ENCODE results near the gene CHRNA5. TPM values are rescaled to one million over a fixed set of nuclear protein-coding genes. Genes with fewer than 3 reads are reported as not detected.
"Not testable (repeated sequence)": the region's sequence is repeated elsewhere in the genome, so short reads cannot be mapped to it uniquely, and the experiment has no call there.

The CHRNA5 gene
- total and polyA plus RNA-seq, 2 experiments from 2014 or later, result 1.1 to 3.1 TPM

DNA sequence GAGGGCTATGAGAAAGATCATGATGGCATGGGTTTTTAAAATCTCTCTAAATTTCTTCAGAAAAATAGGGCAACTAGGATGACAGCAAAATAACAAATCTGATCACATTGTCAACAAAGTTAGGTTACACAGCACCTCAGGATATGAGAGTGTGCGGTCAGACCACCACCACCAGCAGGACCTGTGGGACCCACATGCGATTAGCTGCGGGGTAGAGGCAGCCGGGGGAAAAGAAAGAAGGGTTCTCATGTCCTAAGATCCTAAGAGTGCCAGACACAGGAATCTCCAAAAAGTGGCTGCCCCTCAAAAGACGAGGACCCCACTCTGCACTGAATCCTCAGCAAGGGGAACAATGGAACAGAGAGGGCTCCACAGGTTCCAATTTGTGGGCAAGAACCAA is 39.9 kb downstream of the CHRNA5 start:
- no peaks in the 10 kb centered on the region for H3K9me2 ChIP-seq (replicated peaks; ENCODE audit: insufficient read depth)
- WGBS (ENCODE audit: low lambda C conversion rate, missing lambda C conversion rate), result 96% methylated on average over 5 of the region's 5 CpGs
- TF ChIP-seq EZH2 (IDR thresholded peaks at IDR 0.05; ENCODE audit: borderline replicate concordance) (no peak), EZH2phosphoT487 (IDR thresholded peaks at IDR 0.05; ENCODE audit: low read depth, severe bottlenecking, unreplicated experiment) (no peak)
- TF ChIP-seq, protein P1, sequence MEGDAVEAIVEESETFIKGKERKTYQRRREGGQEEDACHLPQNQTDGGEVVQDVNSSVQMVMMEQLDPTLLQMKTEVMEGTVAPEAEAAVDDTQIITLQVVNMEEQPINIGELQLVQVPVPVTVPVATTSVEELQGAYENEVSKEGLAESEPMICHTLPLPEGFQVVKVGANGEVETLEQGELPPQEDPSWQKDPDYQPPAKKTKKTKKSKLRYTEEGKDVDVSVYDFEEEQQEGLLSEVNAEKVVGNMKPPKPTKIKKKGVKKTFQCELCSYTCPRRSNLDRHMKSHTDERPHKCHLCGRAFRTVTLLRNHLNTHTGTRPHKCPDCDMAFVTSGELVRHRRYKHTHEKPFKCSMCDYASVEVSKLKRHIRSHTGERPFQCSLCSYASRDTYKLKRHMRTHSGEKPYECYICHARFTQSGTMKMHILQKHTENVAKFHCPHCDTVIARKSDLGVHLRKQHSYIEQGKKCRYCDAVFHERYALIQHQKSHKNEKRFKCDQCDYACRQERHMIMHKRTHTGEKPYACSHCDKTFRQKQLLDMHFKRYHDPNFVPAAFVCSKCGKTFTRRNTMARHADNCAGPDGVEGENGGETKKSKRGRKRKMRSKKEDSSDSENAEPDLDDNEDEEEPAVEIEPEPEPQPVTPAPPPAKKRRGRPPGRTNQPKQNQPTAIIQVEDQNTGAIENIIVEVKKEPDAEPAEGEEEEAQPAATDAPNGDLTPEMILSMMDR (IDR thresholded peaks at IDR 0.05; ENCODE audit: poor library complexity), result no peak

DNA sequence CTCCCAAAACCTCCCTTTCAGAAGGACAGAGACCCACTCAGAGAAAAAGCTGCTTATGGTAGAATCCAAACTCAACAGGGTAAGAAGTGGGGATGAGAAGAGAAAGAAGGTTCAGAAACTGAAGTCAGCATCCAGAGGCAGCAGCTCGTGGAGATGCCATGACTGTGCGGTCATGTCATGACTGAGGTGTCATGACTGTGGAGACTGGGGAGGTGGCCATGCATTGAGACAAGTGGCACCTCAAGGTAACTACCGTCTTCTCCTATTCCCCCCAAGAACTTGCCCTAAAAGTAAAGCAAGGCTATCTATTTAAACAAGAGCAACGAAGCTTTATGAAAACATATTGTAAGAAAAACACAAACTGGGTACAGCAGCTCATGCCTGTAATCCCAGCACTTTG is 40.4 kb downstream of the CHRNA5 start:
- WGBS (ENCODE audit: low lambda C conversion rate, missing lambda C conversion rate), result 86% methylated on average over 4 of the region's 4 CpGs

More for the DNA sequence above, 39.9 kb downstream of the CHRNA5 start:
- Histone ChIP-seq H3K4me3 (no peak overlapping the region), H3K36me3 (replicated peaks; ENCODE audit: insufficient read depth, low read depth) (no peaks in the 10 kb centered on the region), H3K9me3 (ENCODE audit: low read depth) (no peaks in the 10 kb centered on the region), H4K20me1 (ENCODE audit: insufficient read depth, poor library complexity, severe bottlenecking) (no peaks in the 10 kb centered on the region), H3K4me1 (ENCODE audit: insufficient read depth) (no peaks in the 10 kb centered on the region), H3K79me2 (no peaks in the 10 kb centered on the region), H2AFZ (no peak overlapping the region), H3K27ac (no peak overlapping the region), H3K27me3 (no peaks in the 10 kb centered on the region), H3K4me2 (no peak overlapping the region)
- no peak for DNase-seq (ENCODE audit: low spot score)

DNA sequence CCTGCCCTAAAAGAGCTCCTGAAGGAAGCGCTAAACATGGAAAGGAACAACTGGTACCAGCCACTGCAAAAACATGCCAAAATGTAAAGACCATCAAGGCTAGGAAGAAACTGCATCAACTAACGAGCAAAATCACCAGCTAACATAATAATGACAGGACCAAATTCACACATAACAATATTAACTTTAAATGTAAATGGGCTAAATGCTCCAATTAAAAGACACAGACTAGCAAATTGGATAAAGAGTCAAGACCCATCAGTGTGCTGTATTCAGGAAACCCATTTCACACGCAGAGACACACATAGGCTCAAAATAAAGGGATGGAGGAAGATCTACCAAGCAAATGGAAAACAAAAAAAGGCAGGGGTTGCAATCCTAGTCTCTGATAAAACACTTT is 44.2 kb downstream of the CHRNA5 start:
- not testable (repeated sequence) for H3K79me2 ChIP-seq; H3K9me3 ChIP-seq (ENCODE audit: low read depth); H3K4me2 ChIP-seq; H2AFZ ChIP-seq; H3K27ac ChIP-seq; H3K9me2 ChIP-seq (replicated peaks; ENCODE audit: insufficient read depth); H3K4me1 ChIP-seq (ENCODE audit: insufficient read depth); H4K20me1 ChIP-seq (ENCODE audit: insufficient read depth, poor library complexity, severe bottlenecking); H3K4me3 ChIP-seq; DNase-seq (ENCODE audit: low spot score); H3K36me3 ChIP-seq (replicated peaks; ENCODE audit: insufficient read depth, low read depth); H3K27me3 ChIP-seq
- 80% methylated on average over 3 of the region's 3 CpGs for WGBS (ENCODE audit: low lambda C conversion rate, missing lambda C conversion rate)

More for the DNA sequence above, 40.4 kb downstream of the CHRNA5 start:
- Histone ChIP-seq H3K9me2 (replicated peaks; ENCODE audit: insufficient read depth) (no peaks in the 10 kb centered on the region), H3K27ac (no peak overlapping the region), H3K36me3 (replicated peaks; ENCODE audit: insufficient read depth, low read depth) (no peaks in the 10 kb centered on the region), H3K4me1 (ENCODE audit: insufficient read depth) (no peaks in the 10 kb centered on the region), H3K4me3 (no peak overlapping the region), H3K9me3 (ENCODE audit: low read depth) (no peaks in the 10 kb centered on the region), H2AFZ (no peak overlapping the region), H3K4me2 (no peak overlapping the region), H4K20me1 (ENCODE audit: insufficient read depth, poor library complexity, severe bottlenecking) (no peaks in the 10 kb centered on the region), H3K27me3 (no peaks in the 10 kb centered on the region), H3K79me2 (no peaks in the 10 kb centered on the region)
- DNase-seq (ENCODE audit: low spot score), result no peak
- no peak for TF ChIP-seq EZH2phosphoT487 (IDR thresholded peaks at IDR 0.05; ENCODE audit: low read depth, severe bottlenecking, unreplicated experiment)
- TF ChIP-seq, protein P1 (IDR thresholded peaks at IDR 0.05; ENCODE audit: poor library complexity), result no peak
- TF ChIP-seq EZH2 (IDR thresholded peaks at IDR 0.05; ENCODE audit: borderline replicate concordance), result no peak

DNA sequence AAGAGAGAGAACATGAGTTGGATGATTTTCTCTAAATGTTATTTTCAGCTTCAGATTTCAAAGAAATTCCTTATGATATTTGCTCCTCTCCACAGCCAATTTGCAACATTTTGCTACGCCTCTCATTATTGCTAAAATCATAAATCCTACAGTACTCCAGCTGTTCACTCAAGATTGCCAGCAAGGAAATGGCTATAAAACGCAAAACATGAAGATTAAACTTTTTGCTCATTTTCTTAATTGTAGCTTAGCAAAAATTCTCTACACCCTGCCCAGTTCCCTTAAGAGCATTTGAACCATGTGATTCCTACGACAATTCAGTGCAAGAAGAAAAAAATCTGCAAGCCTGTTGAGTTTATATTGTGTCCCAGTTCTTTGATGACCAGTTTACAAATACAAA is 48.7 kb downstream of the CHRNA5 start:
- 83% methylated on average over 3 of the region's 3 CpGs for WGBS (ENCODE audit: low lambda C conversion rate, missing lambda C conversion rate)
- Histone ChIP-seq H3K4me1 (ENCODE audit: insufficient read depth) (no peaks in the 10 kb centered on the region), H3K9me2 (replicated peaks; ENCODE audit: insufficient read depth) (no peaks in the 10 kb centered on the region), H3K4me2 (no peak overlapping the region), H2AFZ (no peak overlapping the region), H4K20me1 (ENCODE audit: insufficient read depth, poor library complexity, severe bottlenecking) (no peaks in the 10 kb centered on the region), H3K4me3 (no peak overlapping the region), H3K27ac (no peak overlapping the region), H3K9me3 (ENCODE audit: low read depth) (no peaks in the 10 kb centered on the region), H3K27me3 (peaks cover 2% of the 10 kb centered on the region), H3K36me3 (replicated peaks; ENCODE audit: insufficient read depth, low read depth) (no peaks in the 10 kb centered on the region), H3K79me2 (no peaks in the 10 kb centered on the region)
- DNase-seq (ENCODE audit: low spot score), result no peak
- TF ChIP-seq, protein P1 (IDR thresholded peaks at IDR 0.05; ENCODE audit: poor library complexity), result no peak

Data from hepatocyte (in vitro differentiated cells).